H1 (cell line): ENCODE data around the gene EPHA7.

Source experiments
- MAFK ChIP-seq: IDR thresholded peaks from 2 replicates; pipeline ENCODE4 v1.6.1; 2012; ENCODE audit warnings: low read depth, mild to moderate bottlenecking, improper control_type of control experiment, low read length
- POLR2AphosphoS5 ChIP-seq: IDR thresholded peaks from 2 replicates; pipeline ENCODE4 v1.6.1; 2011; ENCODE audit warnings: low read depth, low read length
- RXRA ChIP-seq: IDR thresholded peaks from 2 replicates; pipeline ENCODE4 v1.6.1; 2011; ENCODE audit warnings: low read depth, mild to moderate bottlenecking, low read length, moderate library complexity; ENCODE audit not compliant: insufficient read depth
- TF ChIP-seq, protein P1 (sequence below): IDR thresholded peaks from 2 replicates; pipeline ENCODE4 v1.6.1; 2011; ENCODE audit warnings: low read length, improper control_type of control experiment

DNA sequence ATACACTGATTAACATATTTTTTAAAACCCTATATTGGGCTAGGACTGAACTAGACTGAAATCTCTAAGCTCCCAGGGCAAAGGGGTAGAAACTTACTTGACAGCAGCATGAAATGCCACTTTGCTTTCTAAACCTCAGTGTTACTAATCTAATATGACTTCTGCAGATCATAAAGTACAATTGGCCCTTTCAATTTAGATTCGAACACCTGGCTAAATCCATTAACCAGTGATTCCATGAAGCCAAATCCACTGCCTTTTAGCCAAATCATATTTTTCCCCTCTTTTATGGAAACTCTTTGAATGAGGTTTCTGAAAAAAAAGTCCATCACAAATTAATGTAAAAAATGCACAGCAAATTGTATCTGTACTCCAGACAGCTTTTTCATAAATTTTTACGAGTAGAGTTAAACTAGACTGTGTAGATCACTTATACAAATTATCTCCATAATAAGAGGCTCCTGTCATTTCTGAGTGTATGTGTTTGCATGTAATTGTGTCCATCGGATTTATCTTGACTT is 25.7 kb downstream of the EPHA7 start:
- TF ChIP-seq RXRA (no peak), MAFK (no peak), POLR2AphosphoS5 (no peak)
- TF ChIP-seq, protein P1, sequence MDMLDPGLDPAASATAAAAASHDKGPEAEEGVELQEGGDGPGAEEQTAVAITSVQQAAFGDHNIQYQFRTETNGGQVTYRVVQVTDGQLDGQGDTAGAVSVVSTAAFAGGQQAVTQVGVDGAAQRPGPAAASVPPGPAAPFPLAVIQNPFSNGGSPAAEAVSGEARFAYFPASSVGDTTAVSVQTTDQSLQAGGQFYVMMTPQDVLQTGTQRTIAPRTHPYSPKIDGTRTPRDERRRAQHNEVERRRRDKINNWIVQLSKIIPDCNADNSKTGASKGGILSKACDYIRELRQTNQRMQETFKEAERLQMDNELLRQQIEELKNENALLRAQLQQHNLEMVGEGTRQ: no peak
